DLD1 (cell line): ENCODE results near the gene PINLYP.

ENCODE experiments used
- in situ Hi-C: cut with HindIII; loops from 2 replicates; pipeline ENCODE4 v1.10.0; 2017; ENCODE audit warnings: low sequenced_read_pairs

The PINLYP gene

DNA sequence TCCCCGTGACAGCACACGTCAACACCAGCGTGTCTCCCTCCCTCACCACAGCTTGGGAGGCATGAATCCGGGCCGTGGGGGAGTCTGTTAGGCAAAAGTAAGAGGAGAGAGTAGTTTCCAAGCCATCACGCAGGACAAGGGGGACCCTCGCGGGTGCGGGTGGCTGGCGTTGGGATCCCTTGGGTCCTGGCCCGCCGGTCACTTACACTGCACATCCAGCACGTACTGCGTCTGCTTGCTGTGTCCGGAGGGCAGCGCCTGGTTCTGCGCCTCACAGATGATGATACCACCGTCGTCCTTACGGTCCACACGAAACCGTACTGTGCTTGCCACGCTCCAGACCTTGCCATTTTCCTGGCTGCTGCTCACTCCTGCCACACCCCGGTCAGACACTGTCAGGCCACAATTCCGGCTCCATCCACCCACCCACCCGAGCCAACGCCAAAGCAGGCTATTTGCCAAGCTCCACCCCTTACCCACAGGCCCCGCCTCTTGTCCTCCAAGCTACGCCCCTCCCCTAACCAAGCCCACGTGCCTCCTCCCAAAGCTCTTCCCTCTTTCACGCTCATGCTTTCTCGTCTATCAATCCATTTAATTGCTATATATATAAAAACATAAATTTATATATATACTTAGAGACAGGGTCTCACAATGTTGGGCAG is 50.4 kb downstream of the PINLYP start:
- in situ Hi-C loops: no loop called here

DNA sequence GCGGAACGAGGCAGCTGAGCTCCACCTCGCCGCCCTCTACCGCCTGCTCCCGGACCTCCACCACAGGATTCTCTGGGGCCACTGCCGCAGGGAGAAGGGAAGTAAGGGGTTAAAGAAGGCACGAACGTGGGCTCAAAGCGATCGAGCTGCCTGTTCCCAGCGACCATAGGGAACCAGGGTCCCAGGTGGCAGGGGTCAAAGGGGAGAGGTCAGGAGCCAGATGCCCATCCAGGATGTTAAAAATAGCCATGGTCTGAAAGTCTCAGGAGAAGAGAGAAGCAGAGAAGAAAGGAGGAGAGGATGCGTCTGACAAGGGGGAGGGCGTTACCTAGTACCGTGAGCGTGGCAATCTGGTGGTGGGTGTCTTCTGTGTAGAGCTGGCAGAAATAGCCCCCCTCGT is 51.2 kb downstream of the PINLYP start:
- in situ Hi-C loops: no loop called here

DNA sequence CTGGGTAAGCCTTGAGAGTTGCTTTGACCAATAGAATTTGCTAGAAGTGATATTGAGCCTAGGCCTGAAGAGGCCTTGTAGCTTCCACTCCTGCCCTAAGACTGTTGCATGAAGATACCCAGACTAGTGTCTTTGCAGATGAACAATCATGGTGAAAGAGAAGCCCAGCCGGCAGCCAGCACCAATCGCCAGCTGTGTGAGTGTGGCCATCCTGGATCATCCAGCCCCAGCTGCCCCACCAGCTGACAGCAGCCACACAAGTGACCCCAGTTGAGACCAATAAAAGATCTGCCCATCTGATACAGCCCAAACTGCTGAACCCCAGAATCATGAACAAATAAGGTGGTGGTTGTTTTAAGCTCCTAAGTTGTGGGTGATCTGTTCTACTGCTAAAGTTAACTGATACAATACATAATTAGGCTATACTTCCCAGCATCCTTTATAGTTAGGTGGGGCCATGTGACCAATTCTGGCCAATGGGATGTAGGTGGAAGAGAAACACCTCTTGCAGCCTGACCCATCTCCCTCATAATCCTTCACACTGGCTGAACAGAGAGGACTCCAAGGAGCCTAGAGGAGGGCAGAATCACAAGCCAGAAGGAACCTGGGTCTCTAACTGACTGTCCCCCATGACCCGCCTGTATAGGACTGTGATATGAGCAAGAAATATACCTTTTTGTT is 53.2 kb downstream of the PINLYP start:
- in situ Hi-C loops: no loop called here

DNA sequence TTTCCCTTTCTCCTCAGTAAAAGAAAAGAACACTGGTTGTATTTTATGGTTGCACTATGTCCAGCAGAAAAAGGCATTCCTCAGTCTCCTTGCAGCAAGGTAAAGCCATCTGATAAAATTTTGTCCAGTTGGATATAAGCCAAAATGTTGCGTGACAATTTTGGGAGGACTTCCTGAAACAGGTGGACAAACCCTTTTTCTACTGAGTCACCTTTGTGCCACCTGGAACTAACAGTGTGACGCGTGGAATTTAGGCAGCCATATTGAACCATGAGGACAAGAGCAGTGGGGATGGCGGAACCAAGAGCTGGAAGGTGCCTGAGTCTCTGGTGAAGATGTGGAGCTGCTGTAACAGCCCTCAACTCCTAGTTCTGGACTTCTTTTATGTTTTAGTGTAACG is 55.9 kb downstream of the PINLYP start:
- in situ Hi-C loops: no loop called here
